GM18517 (cell line): ENCODE results near the gene MDN1.
"Not testable (repeated sequence)": the region's sequence is repeated elsewhere in the genome, so short reads cannot be mapped to it uniquely, and the experiment has no call there.

Experiments used
- ATAC-seq: cut with Tn5 transposase; IDR thresholded peaks from one replicate; pipeline ENCODE4 v1.9.1; 2021; ENCODE audit warnings: mild to moderate bottlenecking, moderate library complexity; ENCODE audit not compliant: unreplicated experiment

The MDN1 gene

DNA sequence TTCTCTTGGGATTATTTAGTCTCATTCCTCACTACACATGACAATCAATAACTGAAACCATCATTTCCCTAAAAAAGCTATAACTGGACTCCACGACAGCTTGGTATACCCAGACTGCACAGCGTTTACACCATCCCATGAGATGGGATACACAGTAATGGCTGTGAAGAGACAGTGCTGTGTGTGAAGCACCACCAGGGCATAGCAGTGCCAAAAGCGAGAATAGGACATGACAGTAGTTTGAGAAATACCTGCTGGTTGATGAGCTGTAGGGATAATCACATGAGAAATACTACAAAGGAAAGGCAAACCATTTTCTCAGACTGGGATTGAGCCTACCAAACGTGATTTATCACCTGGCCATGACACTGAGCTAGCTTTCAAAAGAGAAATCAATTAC is 158.6 kb downstream of the MDN1 start:
- no peak for ATAC-seq

DNA sequence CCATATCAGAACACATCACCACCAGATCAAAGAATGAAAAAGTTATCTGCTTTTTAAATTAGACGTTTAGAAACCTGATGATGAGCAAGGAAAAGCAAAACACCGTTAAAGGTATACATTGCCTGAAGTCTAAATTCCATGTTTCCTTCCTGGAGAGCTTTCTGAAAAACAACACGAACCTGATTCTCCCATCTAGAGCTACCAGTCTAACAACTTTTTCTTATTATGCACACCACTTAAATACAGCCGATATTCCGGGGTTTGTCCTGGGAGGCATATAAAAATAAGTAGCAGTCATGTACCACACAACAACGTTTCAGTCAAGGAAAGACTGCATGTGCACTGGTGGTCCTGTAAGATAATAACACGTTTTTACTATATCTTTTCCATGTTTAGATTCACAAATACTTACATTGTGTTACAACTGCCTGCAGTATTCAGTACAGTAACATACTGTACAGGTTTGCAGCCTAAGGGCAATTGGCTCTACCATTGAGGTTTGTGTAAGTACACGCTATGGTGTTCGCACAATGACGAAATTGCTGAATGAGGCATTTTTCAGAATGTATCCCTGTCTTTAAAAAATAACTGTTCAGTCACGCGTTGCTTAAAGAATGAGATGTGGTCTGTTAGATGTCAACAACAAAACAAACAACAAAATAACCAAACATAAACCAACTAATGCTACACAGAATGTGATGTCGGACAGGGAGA is 162.0 kb downstream of the MDN1 start:
- ATAC-seq: no peak

DNA sequence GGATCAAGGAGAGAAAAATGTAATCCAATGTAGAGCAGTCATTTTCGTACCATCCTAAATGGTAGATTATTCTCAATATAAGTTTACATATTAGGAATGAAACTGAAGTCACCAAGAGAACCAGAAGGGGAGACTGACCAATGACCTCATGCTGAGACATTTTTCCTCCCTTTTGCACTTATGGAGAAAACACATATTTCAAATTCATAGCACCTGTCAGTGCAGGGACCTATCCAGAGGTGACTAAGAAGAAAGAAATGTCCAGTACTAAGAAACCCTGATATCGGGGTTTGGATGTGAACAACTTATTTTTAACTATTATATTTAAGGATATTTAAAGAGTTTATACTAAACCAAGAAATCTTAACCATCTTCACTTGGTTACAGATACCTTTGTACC is 164.5 kb downstream of the MDN1 start:
- no peak for ATAC-seq

DNA sequence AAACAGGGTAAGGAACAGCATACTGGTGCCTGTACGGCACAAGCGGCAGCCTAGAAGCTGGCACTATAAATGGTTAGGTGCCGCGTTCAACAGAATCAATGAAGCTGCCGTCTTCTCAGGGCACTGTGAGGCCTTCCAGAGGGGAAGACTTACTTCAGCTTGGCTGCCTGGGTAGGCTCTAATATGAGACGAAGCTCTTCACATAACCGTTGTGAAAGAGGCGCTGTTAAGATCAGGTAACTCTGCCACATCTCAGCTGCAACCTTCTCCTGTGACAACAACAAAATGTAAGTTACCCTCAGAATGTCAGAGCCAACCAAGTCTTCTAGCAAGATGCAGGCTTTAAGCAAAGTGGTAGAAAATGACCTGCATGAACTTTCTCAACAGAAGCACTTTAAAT is 169.0 kb downstream of the MDN1 start:
- ATAC-seq: no peak

DNA sequence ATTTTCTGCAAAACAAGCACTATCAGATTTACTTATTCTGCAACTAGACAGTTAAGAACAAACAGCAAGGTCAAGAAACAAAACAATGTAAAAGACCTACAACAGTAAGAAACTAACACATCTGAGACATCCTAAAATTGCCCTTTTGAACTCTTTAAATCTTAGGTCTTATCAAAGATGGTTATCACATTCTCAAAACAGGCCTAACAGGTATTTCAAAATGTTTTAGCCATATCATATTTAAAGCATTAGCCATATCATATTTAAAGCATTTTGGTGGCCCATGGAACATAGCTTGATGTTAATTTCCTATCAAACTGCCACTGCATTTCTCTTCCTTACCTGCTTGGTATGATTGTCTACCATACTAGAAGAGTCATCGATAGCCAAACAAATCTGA is 169.9 kb downstream of the MDN1 start:
- ATAC-seq: no peak

DNA sequence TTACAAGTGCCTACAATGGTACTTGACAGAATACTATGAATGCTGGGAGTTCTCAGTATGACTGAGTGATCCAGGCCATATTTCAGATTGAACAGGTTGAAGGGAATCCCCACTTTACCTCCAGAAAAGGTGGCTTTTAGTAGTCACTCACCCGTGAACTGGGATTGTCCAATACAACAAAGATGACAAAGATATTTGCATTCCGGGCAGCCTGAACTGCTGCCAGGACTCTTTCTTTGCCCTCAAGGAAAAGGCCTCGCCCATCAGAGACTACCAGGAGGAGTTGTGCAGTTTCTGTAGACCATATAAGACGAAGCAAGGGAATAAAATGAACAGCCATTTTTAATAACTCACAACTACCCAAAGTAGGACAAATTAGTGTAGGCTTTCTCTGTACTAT is 174.7 kb downstream of the MDN1 start:
- ATAC-seq: no peak

DNA sequence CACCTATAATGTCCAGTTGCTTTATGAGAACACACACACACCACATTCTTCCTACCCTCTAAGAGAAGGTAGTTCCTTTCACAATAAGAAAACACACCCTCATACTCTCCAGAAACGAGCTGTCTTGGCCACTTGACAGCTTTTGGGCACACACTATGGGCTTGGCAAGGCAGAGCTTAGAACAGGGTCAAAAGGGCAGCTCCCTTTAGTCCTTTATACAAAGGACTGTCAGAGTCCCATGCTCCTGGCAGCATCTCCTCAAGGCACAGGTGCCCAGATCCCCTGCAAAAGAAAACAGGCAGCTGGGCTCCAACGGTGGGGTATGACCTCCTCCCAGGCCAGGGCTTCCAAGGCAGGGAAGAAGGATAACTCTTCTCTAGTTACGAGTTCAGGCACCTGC is 176.2 kb downstream of the MDN1 start:
- ATAC-seq: no peak

DNA sequence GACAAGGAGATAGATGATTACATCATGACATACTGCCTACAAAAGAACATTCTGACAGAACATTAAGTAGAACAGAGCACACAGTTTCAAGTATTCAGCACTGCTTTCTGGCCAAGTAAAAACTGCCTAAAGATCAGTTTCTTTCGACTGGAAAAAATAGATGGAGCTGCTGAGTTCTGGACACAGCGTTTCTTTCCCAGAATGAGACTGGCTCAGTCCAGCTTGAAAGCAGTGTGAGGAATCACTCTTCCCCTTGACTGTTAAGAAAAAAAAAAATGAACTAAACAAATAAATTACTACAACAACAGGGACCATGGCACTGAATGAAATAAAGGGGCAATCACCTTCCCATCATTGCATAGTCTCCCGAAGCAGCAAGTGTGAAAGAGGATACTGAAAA is 176.6 kb downstream of the MDN1 start:
- ATAC-seq: no peak

DNA sequence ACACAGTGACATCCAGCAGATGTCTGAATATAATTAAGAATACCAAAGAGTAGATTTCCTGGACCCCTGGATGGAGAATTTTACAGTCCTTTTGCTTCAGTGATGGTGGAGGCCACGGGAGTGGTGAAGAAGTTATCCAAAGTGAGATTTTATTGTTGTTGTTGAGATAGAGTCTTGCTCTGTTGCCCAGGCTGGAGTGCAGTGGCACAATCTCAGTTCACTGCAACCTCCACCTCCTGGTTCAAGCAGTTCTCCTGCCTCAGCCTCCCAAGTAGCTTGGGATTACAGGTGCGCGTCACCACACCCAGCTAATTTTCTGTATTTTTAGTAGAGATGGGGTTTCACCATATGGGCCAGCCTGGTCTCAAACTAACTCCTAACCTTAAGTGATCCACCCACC is 178.0 kb downstream of the MDN1 start:
- not testable (repeated sequence) for ATAC-seq

DNA sequence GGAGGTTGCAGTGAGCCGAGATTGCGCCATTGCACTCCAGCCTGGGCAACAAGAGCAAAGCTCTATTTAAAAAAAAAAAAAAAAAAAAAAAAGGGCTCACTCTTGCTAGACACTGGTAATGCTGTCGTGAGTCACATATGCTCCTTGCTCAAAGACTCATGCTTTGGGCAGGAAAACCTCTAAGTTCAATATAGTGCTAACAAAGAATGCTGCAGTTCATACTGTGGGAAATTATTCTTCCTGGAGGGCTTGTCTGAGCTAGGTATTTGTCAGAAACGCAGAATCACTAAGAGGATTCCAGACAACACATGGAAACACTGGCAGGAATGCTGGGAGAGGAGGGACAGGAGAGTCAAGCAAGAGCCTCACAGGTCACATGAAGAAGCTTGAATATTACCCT is 178.8 kb downstream of the MDN1 start:
- ATAC-seq: no peak

DNA sequence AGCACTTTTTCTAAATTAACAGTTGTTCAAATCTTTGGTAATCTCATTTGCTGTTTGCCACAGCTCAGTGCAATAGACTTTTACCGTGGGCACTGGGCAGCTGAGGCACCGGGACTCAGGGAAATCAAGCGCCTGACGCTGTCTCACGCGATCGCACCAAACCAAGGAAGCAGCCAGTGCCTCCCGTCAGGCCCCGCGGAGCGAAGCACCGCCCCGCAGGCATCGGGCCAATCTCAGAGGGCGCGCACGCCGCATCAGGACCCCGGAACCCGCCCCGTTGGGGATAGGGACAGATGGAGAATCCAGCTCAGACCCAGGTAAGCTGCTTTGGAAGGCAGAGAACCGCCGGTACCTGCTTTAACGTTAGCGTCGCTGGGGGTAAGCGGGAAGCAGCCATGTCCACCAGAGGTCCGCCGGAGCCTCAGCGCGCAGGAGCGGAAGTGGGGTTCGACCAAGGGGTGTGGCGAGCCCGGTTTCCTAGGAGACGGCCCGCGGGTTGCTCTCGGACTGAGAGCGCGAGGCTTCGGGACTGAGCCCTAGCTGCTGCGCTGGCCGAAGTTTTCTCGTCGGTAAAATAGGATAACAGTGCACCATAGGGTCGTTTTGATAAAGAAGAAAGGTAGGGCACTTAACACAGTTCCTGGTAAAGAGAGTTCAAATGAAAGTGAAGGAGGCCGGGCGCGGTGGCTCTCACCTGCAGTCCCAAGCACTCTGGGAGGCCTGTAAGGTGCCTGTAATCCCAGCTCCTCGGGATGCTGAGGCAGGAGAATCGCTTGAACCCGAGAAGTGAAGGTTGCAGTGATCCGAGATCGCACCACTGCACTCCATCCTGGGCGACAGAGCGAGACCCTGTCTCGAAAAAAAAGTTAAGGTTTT is 181.0 kb downstream of the MDN1 start, which contains the start of gene LYRM2:
Gene LYRM2 (minus strand): TSS at position 428 of the 876 bp plus-strand sequence. CDS start 31 bp downstream, at position 397.
- peak; percentile 96 for ATAC-seq

DNA sequence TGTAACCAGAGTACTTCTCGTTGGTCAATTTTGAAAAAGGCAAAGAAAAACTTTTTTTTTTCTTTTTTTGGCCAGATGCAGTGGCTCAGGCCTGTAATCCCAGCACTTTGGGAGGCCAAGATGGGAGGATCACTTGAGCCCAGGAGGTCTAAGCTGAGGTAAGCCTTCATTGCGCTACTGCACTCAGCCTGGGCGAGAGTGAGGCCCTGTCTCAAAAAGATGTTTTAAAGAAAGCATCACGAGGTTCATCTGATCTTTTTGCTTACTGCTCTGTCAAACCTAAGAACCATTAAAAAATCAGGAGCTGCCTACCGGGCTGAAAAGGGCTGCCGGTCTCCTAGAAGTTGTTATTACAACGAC is 181.7 kb downstream of the MDN1 start:
- peak; percentile 11 for ATAC-seq

DNA sequence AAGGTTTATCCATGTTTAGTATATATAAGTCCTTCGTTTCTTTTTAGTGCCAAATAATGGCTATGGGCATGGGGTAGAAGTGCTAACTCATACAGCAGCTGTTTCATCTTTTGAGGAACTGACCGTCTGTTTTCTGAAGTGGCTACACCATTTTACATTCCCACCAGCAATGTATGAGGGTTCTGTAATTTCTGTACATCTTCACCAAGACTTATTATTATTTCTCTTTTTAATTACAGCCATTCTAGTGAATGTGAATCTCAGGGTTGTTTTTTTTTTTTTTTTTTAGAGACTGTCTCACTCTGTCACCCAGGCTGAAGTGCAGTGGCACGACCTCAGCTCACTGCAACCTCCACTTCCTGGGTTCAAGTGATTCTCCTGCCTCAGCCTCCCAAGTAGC is 183.2 kb downstream of the MDN1 start:
- ATAC-seq: not testable (repeated sequence)

DNA sequence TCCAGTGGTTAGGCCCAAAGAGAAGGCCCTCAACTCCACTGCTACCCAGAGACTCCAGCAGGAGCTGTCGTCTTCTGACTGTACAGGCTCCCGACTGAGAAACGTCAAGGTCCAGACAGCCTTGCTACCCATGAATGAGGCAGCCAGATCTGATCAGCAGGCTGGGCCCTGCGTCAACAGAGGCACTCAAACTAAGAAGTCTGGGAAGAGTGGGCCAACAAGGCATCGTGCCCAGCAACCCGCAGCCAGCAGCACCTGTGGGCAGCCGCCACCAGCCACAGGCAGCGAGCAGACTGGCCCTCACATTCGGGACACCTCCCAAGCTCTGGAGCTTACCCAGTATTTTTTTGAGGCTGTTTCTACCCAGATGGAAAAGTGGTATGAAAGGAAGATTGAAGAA is 189.1 kb downstream of the MDN1 start:
- ATAC-seq: no peak

DNA sequence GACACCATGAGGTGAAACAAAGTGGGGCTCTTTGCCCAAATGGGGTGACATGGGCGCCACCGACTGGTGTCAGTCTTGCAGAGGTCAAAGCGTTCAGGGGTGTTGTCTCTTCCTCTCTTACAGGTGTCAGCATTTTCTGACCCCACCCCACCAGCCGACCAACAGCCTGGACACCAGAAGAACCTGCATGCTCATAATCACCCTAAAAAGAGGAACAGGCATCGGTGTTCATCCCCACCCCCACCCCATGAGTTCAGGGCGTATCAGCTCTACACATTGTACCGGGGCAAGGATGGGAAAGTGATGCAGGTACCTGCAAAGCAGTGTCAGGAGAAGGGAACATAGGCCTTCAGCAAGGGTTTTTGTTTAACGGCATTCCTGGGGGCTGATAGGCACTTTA is 195.8 kb downstream of the MDN1 start:
- no peak for ATAC-seq

DNA sequence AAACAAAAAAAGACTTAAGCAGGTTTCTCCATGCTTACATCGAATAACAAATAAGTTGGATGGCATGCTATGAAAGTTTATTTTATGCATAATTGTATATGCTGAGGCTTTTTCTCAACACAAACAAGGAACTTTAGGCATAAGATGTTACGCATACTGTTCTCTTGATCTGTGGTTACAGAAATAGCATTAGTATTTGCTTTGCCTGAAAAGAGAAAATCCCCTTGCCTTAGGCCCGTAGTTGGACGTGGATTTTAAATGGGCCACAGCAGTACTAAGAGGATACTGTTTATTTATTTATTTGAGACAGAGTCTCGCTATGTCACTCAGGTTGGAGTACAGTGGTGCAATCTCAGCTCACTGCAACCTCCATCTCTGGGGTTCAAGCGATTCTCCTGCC is 200.0 kb downstream of the MDN1 start:
- no peak for ATAC-seq

DNA sequence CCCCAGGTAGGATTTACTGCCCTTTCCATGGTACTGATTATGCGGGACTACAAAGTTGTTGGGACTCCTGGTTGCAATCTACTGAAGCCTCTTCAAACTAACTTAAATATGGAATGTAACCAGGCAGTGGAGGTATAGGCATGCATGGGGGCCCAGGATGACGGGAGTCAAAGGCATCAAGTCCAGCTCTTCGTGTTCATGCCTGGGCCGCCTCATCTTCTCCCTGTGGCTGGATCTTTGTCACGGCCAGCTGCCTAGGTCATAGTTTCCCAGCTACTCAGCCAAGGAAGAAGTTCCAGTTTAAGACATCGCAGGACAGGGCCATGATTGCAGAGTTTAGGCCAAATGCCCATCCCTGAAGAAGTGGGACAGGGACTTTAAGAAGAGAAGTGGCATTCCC is 201.6 kb downstream of the MDN1 start:
- ATAC-seq: no peak

DNA sequence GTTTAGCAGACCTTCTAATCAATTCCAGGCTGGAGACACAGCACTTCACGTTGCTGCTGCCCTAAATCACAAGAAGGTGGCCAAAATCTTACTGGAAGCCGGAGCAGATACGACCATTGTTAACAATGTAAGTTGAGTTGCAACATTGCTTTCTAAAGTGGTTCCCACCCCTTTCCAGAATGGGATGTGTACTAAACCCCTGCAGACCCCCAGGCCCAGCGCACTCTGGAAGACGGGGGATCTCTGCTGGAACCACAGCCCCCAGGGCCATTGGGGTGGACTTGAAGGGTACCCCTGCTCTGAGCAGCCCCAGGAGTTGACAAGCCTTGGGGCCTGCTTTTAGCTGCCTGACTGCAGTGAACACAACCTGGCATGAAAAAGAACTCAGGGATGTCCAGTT is 203.1 kb downstream of the MDN1 start:
- ATAC-seq: no peak

DNA sequence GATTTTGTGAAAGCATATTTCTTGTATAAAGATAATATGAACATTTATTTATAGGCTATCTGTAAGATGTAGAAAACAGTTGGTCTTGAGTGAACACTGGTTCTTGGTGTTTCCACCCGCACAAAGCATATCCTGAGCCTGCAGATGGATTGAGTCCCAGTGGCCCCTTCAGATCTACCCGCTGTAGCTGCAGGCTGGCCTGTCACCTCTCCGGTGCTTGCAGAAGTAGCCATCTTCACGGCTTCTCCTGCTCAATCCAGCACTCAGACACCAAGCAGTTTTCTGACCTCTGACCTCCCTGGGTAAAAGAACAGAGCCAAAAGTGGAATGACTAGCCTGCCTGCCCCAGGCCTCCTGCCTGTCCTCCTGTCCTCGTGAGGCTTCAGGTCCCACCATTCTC is 203.7 kb downstream of the MDN1 start:
- no peak for ATAC-seq

DNA sequence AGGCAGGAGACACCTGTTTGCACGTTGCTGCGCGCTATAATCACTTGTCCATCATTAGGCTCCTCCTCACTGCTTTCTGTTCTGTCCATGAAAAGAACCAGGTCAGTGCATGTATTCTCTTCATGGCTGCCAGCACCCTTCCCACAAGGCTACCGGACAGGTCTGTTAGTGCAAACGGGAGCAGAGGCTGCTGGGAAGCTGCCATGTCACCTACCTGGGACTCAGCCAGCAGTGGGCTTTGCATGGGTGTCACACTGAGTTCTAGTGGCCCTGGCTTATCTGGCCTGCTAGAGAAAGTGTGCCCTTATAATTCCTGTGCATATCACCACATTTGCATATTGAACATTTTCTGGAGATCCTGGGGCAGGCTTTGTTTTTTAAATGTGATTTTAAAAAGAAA is 205.8 kb downstream of the MDN1 start:
- ATAC-seq: no peak

DNA sequence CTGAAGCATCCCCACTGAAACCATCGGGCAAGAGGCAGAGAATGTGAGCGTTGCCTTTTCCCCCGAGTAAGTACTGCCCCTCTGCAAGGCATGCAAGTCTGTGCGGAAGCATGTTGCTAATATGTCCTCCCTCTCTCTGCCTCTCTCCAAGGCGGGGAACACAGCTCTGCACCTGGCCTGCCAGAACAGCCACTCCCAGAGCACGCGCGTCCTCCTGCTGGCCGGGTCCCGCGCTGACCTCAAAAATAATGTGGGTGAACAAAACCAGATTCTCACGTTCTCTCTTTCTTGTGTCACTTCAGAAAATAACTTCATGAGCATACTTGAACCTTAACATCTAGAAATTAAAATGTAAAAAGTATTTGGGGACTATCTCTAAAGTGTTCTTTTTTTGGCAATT is 207.5 kb downstream of the MDN1 start:
- ATAC-seq: no peak

DNA sequence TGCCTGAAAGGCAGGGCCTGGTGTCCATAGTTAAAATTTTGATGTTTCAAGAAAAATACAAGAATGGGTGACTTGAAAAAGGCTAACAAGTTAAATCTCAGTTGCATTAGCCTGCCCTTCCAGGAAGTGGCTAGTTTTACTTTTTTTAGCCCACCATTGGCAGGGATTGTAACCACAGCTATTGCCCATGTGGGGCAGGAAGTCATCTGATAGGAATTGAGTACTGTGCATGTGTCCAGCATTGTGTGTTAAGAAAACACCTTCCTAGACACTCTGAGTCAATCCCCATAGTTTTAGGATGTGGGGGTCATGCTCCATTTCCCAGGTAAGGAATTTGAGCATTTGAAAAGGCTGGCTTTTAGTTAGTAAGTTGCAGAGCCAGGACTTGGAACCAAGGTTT is 207.9 kb downstream of the MDN1 start:
- no peak for ATAC-seq
